Gastrocnemius medialis (tissue), 4 donors: ENCODE data around the gene OR2B6.

Experiments used
- CTCF ChIP-seq, 5 experiments: fragments of 450-650 bp in 3 of 5; fragments of 200-600 bp in 2 of 5; sonication (generic) in 2 of 5; IDR thresholded peaks in 4 of 5; conservative IDR thresholded peaks in 1 of 5; 1 replicate in 4 of 5; 2 replicates in 1 of 5; pipeline ENCODE4 v1.5.1; 2016 to 2019; ENCODE audit warnings: antibody characterized with exemption in 5 of 5, mild to moderate bottlenecking in 3 of 5, moderate library complexity in 3 of 5
- POLR2A ChIP-seq, 2 donors: fragments of 450-650 bp; IDR thresholded peaks; one replicate each; pipeline ENCODE4 v1.6.1; 2017; ENCODE audit warnings: antibody characterized with exemption in 2 of 2, mild to moderate bottlenecking in 2 of 2, moderate library complexity in 2 of 2

- no peak for TF ChIP-seq CTCF (IDR thresholded peaks at IDR 0.05 in 4 of 5, conservative IDR thresholded peaks at IDR 0.05 in 1 of 5)
- TF ChIP-seq POLR2A (IDR thresholded peaks at IDR 0.05) = no peak
Observed at GRCh38 chr6:27970444-27970843, 13.4 kb downstream of the OR2B6 start.
